Adipose tissue (tissue), 3 donors: Measurements from ENCODE around the gene SRSF1. TPM values are rescaled to one million over a fixed set of nuclear protein-coding genes. Genes with fewer than 3 reads are reported as not detected.

ENCODE experiments used
- H3K27ac ChIP-seq: one replicate; pipeline ENCODE4 v1.5.1; 2013; ENCODE audit warnings: low read depth, low read length
- WGBS, 3 donors: extraction: QIAGEN DNeasy Blood & Tissue Kit; methylation state at CpG; one replicate each; pipeline ENCODE4 v1.1.7; 2013; 5-methylcytosine and 5-hydroxymethylcytosine counted together
- polyA plus RNA-seq, 3 donors: library from polyadenylated mRNA; stranded (reverse); fragments of 200-250 nt; gene quantifications; one replicate each; pipeline ENCODE4 v1.2.3, GENCODE V29; 2013
- donor health status: healthy with polysubstance abuse.
- donor health status: Bipolar disorder and iron deficiency.
- donor health status: healthy.

SRSF1 gene
- polyA plus RNA-seq, 3 donors, result 43.4 to 130 (median 111) TPM

DNA sequence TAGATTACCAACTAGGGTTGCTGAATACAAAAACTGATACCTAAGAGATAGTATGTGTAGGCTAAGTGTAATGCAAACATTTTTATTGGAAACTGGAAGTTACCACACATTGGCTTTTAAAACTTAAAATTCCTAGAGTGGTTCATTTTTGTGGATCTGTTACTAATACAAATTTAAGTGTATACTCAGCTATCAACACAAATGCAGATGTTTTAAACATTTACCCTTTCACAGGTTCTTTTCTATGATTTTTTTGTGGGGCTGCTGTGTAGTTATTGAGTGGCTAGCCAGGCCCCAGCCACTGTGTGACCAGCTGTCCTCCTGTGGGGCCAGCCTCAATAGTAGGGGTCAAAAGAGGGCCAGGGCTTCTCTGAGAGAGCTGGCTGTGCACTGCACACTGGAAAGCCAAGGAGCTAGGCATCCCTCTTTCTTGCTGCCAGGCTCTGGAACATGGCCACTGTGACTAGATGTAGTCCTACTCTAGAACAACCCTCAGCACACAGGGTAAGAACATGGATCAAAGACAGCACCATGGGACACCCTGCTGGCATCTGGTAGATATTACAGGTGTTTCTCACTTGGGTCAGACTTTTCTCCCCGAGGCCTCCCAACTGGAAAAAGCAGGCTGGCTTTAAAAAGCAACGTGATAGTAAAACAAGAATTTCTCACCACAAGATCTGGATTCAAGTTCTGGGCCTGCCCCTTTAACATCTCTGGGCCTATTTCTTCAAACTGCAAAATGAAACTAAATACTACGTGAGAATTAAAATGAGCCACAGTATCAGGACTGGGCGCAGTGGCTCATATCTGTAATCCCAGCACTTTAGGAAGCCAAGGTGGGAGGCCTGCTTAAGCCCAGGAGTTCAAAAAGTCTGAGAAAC, 11.7 kb downstream of the SRSF1 start:
- H3K27ac ChIP-seq, result no peak overlapping the region
- 22 to 36% (median 35%) methylated on average over 4 of the region's 4 CpGs for WGBS, 3 donors

- H3K27ac ChIP-seq, result no peak overlapping the region
- WGBS, 3 donors, result 30 to 42% (median 32%) methylated on average over 2 of the region's 2 CpGs
These were observed 12.6 kb downstream of the SRSF1 start for GRCh38 chr17:57994436-57994835.

- 27 to 46% (median 33%) methylated on average over 3 of the region's 3 CpGs for WGBS, 3 donors
- H3K27ac ChIP-seq, result no peak overlapping the region
These were observed 13.3 kb downstream of the SRSF1 start for GRCh38 chr17:57993471-57994365.

DNA sequence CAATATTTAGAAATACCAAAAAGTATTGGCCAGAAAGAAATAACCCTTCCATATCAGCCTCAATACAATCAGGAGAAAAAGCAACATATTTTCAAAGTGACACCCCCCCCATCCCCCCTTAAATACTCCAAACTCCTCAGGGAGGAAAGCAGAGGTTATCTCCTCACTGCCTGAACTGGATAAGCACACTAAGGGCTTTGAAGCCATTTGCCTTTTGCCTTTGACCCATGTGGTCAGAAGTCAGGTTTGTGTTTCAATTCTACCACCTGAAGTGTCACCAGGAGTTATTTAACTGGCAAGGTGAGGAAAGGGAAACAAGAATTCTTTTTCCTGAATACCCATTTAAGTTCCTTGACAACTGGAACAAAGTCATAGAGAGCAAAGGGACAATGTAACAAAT, 15.5 kb downstream of the SRSF1 start:
- no peak overlapping the region for H3K27ac ChIP-seq

GRCh38 chr17:57990037-57990436, 17.0 kb downstream of the SRSF1 start:
- no peak overlapping the region for H3K27ac ChIP-seq
- 54 to 67% (median 65%) methylated on average over 2 of the region's 2 CpGs for WGBS, 3 donors

- WGBS, 3 donors, result 2 to 3% (median 2%) methylated on average over 31 to 53 of the region's 54 CpGs
- H3K27ac ChIP-seq, result peak overlapping the region; percentile 88
These were observed 18.5 kb downstream of the SRSF1 start for GRCh38 chr17:57988301-57989250.

- 0 to 1% (median 1%) methylated on average over 18 to 70 of the region's 74 CpGs for WGBS, 3 donors
- peak within 1 kb of the TSS; percentile 88 for H3K27ac ChIP-seq
These were observed 19.3 kb downstream of the SRSF1 start, which contains the start of gene VEZF1 for GRCh38 chr17:57987581-57988300. VEZF1 (minus strand) TSS chr17:57988254; CDS start chr17:57988111, 143 bp downstream.

DNA sequence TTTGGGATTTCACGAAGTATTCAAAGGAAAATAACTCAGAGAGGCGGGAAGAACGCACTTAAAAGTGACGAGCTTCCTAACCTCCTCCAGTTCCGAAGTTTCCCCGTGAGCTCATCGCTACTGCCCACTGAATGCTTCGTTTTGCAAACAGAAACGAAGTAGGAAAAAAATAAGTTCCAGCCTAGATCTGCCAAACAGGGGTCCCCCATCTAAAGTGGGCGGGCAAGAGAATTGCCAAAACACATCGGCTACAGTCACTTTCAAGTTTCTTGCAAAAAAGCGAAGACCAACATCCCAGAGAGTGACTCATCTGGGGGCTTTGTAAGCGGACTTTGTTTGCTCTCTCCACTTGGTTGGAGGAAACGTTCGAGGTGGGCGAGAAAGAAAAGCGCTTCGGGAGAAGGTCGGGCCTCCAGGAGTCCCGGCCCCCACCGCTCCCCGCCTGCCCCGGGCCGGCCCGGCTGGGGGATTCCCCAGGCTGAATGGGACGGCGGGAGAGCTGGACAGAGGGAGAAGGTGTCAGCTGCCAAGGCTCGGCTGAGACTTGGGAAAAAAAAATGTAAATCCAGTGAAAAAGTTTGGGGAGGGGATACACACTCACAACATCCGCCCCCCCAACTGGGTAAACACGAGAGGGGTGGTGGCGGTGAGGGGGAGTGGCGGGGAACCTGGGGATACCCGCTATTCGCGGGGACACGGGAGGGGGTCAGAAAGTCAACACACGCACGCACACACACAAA, 20.0 kb downstream of the SRSF1 start:
- H3K27ac ChIP-seq, result peak overlapping the region; percentile 88
- WGBS, 3 donors, result 1% methylated on average over 38 of the region's 38 CpGs

DNA sequence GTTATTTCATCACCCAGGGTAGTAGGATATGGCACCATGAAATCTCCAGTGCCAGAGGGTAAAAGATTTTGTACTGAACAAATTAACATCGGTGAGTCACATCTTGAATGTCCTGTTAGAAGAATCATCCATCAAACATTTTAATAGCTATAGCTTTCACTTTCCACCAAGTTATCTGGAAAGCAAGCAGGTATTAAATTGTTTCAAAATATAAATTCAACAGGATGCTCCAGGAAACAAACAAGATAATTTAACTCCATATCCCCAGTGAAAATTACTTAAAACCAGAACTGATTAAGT, 21.4 kb downstream of the SRSF1 start:
- WGBS, 3 donors, result 10 to 19% (median 16%) methylated on average over 1 of the region's 1 CpG
- no peak overlapping the region for H3K27ac ChIP-seq

DNA sequence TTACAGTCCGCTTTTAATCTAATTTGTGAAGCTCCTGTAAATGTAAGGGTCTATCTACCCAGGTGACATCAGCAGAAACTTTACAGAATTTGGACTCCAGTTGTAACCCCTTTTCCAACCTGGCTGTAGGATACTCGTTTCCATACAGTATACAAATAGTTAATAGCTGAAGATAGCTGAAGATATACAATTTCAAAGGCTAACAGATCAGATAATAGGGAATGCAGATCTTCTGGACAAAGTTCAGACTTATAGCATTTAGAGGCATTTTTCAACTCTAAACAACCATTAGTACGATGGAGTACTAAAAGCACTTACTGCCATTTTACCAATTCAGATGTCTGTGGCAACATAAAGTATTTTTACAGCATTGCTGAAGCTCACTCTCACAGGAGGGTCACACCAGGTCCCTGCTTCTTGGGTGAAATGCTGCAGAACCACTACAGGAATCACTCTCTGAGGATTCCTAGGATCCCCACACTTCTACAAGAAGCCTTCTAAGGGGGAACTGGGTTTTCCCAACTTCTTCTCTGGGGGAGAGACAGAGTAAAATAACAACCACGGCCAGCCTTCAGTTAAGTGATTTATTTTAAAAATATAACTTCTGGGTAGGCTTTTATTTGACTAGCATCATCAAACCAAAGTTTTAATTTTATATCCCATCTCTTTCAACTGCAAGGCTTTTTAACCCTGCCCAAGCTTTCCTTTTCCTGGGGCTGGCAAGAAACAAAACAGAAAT, 21.9 kb downstream of the SRSF1 start:
- 48 to 65% (median 60%) methylated on average over 4 of the region's 4 CpGs for WGBS, 3 donors
- H3K27ac ChIP-seq, result no peak overlapping the region

DNA sequence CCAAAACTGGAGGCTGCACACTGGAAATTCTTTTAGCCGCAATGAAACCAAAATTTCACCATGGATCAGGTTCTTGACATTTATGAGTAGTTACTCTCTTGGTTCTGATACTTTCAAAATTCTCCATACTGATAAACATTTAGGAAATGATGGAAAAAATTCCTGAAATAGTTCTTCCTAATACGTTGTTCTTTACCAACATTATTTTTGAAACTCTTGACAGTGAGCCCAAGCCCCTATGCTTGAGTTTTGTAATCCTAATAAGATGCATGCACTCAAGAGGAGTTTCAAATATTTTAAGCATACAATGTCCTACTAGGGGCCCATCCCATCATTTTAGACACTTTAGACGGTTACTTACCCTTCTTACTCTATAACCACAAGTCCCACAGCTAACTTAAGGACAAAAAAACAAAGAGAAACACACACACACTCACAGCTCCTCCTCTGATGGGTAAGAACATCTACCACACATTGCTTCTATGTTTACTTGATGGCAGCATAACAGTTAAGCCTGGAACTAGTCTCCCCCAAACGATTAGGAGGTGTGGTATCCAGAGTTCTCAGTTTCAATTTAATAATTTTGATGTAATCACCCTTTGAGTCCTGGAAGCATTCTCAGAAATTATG, 22.7 kb downstream of the SRSF1 start:
- WGBS, 3 donors, result 40 to 44% (median 42%) methylated on average over 4 of the region's 4 CpGs
- H3K27ac ChIP-seq, result no peak overlapping the region

DNA sequence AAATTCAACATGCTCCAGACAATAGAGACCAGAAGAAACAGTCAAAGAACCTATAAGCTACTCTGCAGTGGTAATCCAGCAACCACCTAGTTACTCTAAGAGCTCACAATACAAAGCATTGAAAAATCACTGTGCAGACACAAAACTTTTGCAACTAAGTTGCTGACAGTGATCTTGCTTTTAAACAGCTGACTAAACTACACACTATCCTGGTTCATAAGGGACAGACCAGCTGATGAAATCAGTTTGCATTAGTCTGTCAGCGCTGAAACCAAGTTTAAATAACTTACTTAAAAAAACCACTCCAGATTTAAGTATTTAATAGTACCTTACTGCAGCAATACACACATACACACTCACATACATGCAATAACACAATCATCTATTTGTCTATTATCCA, 23.6 kb downstream of the SRSF1 start:
- WGBS, 3 donors, result 61 to 94% (median 94%) methylated on average over 1 of the region's 1 CpG
- no peak overlapping the region for H3K27ac ChIP-seq

- 71 to 86% (median 84%) methylated on average over 14 of the region's 14 CpGs for WGBS, 3 donors
- no peak overlapping the region for H3K27ac ChIP-seq
These were observed 24.4 kb downstream of the SRSF1 start for GRCh38 chr17:57982452-57983170.

GRCh38 chr17:57980522-57980921, 26.5 kb downstream of the SRSF1 start:
- no peak overlapping the region for H3K27ac ChIP-seq
- WGBS, 3 donors, result 80 to 91% (median 87%) methylated on average over 4 of the region's 4 CpGs

DNA sequence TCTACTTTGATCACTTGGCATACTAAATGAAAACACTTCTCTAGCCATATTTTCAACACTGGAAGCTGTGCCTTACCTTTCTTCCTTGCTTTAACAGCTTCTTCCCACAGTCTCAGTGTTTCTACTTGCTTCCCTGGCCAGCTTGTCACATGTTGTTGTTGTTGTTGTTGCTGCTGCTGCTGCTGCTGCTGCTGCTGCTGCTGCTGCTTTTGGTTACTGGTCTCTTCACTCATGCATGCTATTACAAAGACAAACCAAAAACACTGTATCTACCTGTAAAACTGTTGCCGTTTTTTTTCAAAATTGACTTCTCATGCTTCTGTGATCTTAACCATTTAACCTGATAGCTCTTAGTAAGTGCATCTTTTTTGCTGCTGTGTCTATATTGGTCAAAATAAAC, 28.0 kb downstream of the SRSF1 start:
- no peak overlapping the region for H3K27ac ChIP-seq
- WGBS, 3 donors, result 67 to 89% (median 76%) methylated on average over 1 of the region's 1 CpG

DNA sequence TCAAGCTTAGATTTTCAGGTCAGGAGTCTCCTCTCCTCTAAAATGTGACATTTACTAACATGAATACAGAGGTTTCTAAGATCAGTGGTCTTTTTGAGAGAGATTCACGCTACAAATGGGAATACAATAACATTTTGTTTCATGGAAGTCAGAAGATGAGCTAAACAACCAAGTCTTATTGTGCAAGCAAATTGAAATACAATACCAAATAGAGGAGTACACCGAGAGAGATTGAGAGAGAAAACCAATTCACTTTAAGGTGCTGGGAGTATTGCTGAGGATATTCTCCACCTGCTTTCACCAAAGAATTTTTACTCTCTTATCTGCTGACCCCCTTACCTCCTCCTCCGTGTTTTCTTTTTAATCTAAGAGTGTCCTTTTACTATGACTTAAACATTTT, 30.5 kb downstream of the SRSF1 start:
- WGBS, 3 donors, result 79 to 92% (median 89%) methylated on average over 3 of the region's 3 CpGs
- H3K27ac ChIP-seq, result no peak overlapping the region
